Measurements from ENCODE around the gene ACY1. TPM values are rescaled to one million over a fixed set of nuclear protein-coding genes. Genes with fewer than 3 reads are reported as not detected.

The ACY1 gene
- total and polyA plus RNA-seq, 10 of the 15 experiments (the other 5 are each of a cell fraction or from before 2014, with no cell fraction given) = 18.5 to 42.2 (median 27.8) TPM

- TF ChIP-seq ASH2L (IDR thresholded peaks at IDR 0.05; ENCODE audit: borderline replicate concordance, low read depth) = no peak
Measured at GRCh38 chr3:52002748-52003147, 19.4 kb downstream of the ACY1 start (continued).

GRCh38 chr3:52004163-52004787, 20.9 kb downstream of the ACY1 start:
- DNase-seq (ENCODE audit: low read depth, low spot score) = no peak
- H3K4me1 ChIP-seq (ENCODE audit: control insufficient read depth, insufficient read depth, low read length) = peaks cover 12% of the 10 kb centered on the region
- intact Hi-C loops (cut with micrococcal nuclease; ENCODE audit: unreplicated experiment) (no loop called here), in situ Hi-C loops (cut with MboI) (loop anchor here (5.0 kb wide), 1 partner anchor 138 kb away; no protein-coding TSS in a partner anchor)
- peak; percentile 67 for ATAC-seq
- FAIRE-seq = no peak
- no peaks in the 10 kb centered on the region; a peak in 1 of 4 replicates for H3K27me3 ChIP-seq (replicated peaks in 1 of 2; ENCODE audit: control insufficient read depth in 2 of 2, insufficient read depth in 2 of 2, low read length in 1 of 2)
- POLR2A ChIA-PET = interaction anchor here (0.9 to 1.7 kb wide), 7 partner anchors 8 to 119 kb away, joined by 3 to 6 read pairs (median 4); no protein-coding TSS in a partner anchor
- CTCF ChIA-PET = interaction anchor here (0.6 to 10.6 kb wide), 38 partner anchors 9 to 335 kb away, joined by 3 to 334 read pairs (median 6); partner anchors contain the start of genes DUSP7, PARP3, POC1A and RRP9
- no peak overlapping the region for H3K4me2 ChIP-seq (ENCODE audit: control insufficient read depth, insufficient read depth)
- H3K9ac ChIP-seq (ENCODE audit: control insufficient read depth, insufficient read depth, low read length) = no peak overlapping the region
- no peak overlapping the region for H3K27ac ChIP-seq (ENCODE audit: control insufficient read depth, insufficient read depth)
- no peak overlapping the region for H2AFZ ChIP-seq (ENCODE audit: control insufficient read depth, low read depth, low read length)
- H3K4me3 ChIP-seq = no peak overlapping the region
- no peaks in the 10 kb centered on the region for H3K79me2 ChIP-seq (ENCODE audit: control insufficient read depth, insufficient read depth, low read length)
- RAD21 ChIA-PET (ENCODE audit: unreplicated experiment) = interaction anchor here (0.6 to 8.5 kb wide), 32 partner anchors 8 to 395 kb away, joined by 3 to 165 read pairs (median 5); partner anchors contain the start of genes DUSP7, RPL29, RRP9 and TLR9
- no peaks in the 10 kb centered on the region for H3K9me3 ChIP-seq (replicated peaks; ENCODE audit: control insufficient read depth, insufficient read depth, low read length)
- BruUV-seq (replicated peaks) = no TSS peak
- 55% methylated on average over 16 of the region's 16 CpGs for WGBS (ENCODE audit: insufficient coverage, insufficient replicate concordance, low lambda C conversion rate, missing lambda C conversion rate)
- SMC1A ChIA-PET (ENCODE audit: uncharacterized antibody, unreplicated experiment) = interaction anchor here (0.8 to 7.7 kb wide), 19 partner anchors 9 to 150 kb away, joined by 3 to 179 read pairs (median 6); partner anchors contain the start of genes DUSP7, POC1A and RRP9
- no peaks in the 10 kb centered on the region for H4K20me1 ChIP-seq (ENCODE audit: control insufficient read depth, insufficient read depth)
- no peaks in the 10 kb centered on the region for H3K36me3 ChIP-seq (ENCODE audit: control insufficient read depth in 2 of 2, insufficient read depth in 2 of 2, low read length in 1 of 2)
- TF ChIP-seq RBBP5 (conservative IDR thresholded peaks at IDR 0.05) (no peak), IRF5 (IDR thresholded peaks at IDR 0.05; ENCODE audit: borderline replicate concordance) (no peak), SMC3 (IDR thresholded peaks at IDR 0.05; ENCODE audit: borderline replicate concordance, low read length) (peak; percentile 72; the same call in 1 of the 2 replicates), FOXK2 (IDR thresholded peaks at IDR 0.05) (no peak), STAT3 (IDR thresholded peaks at IDR 0.05; ENCODE audit: low read depth, low read length) (no peak), FOS (IDR thresholded peaks at IDR 0.05; ENCODE audit: borderline replicate concordance, extremely low read depth, insufficient read length) (no peak), JUNB (IDR thresholded peaks at IDR 0.05) (no peak), NR2F1 (conservative IDR thresholded peaks at IDR 0.05) (peak; percentile 43), PKNOX1 (IDR thresholded peaks at IDR 0.05) (no peak), CTCF (IDR thresholded peaks at IDR 0.05 in 2 of 3, conservative IDR thresholded peaks at IDR 0.05 in 1 of 3; ENCODE audit: control insufficient read depth in 2 of 3, extremely low read depth in 1 of 3, insufficient read depth in 1 of 3, low read depth in 3 of 3, low read length in 3 of 3) (peak; percentile 43 to 71 (median 68)), KLF5 (IDR thresholded peaks at IDR 0.05; ENCODE audit: partially characterized antibody) (no peak), SIN3A (IDR thresholded peaks at IDR 0.05; ENCODE audit: low read depth, low read length) (no peak), HDAC2 (IDR thresholded peaks at IDR 0.05) (no peak), JUND (IDR thresholded peaks at IDR 0.05; ENCODE audit: low read depth, low read length) (no peak), CHD2 (IDR thresholded peaks at IDR 0.05; ENCODE audit: borderline replicate concordance, low read depth, low read length) (no peak)

Data from GM12878 (cell line).